Transverse colon (tissue), 4 donors: ENCODE results near the gene SDHB. TPM values are rescaled to one million over a fixed set of nuclear protein-coding genes. Genes with fewer than 3 reads are reported as not detected.

Experiments used
- DNase-seq: peaks from one replicate; pipeline ENCODE4 v3.0.0-alpha.2; 2019
- H3K27ac ChIP-seq, 4 donors: fragments of 200-600 bp; sonication (generic); 2 replicates each; pipeline ENCODE4 v1.5.1; 2016 to 2018; ENCODE audit warnings: inconsistent platforms in 4 of 4
- H3K27me3 ChIP-seq: fragments of 200-600 bp; sonication (generic); 2 replicates; pipeline ENCODE4 v1.5.1; 2017; ENCODE audit warnings: inconsistent platforms
- H3K36me3 ChIP-seq, 4 donors: fragments of 200-600 bp; sonication (generic); 2 replicates each; pipeline ENCODE4 v1.5.1; 2017 to 2019; ENCODE audit warnings: inconsistent platforms in 4 of 4
- H3K4me1 ChIP-seq, 4 donors: fragments of 200-600 bp; sonication (generic); 2 replicates each; pipeline ENCODE4 v1.5.1; 2017 to 2020; ENCODE audit warnings: inconsistent platforms in 4 of 4
- H3K4me3 ChIP-seq, 4 donors: fragments of 200-600 bp; sonication (generic); 1 replicate in 1 of 4; 2 replicates in 3 of 4; pipeline versions ENCODE4 v1.5.1 to v1.6.1; 2017 to 2019; ENCODE audit warnings: inconsistent platforms in 4 of 4
- H3K9me3 ChIP-seq, 2 donors: fragments of 200-600 bp; sonication (generic); 2 replicates each; pipeline ENCODE4 v1.5.1; 2017 to 2019; ENCODE audit warnings: inconsistent platforms in 2 of 2
- CTCF ChIP-seq, 5 experiments: fragments of 200-600 bp in 3 of 5; fragments of 450-650 bp in 2 of 5; sonication (generic) in 3 of 5; IDR thresholded peaks; 1 replicate in 2 of 5; 2 replicates in 3 of 5; pipeline ENCODE4 v1.5.1; 2016 to 2017; ENCODE audit warnings: antibody characterized with exemption in 5 of 5, inconsistent platforms in 3 of 5, mild to moderate bottlenecking in 2 of 5, moderate library complexity in 1 of 5
- EP300 ChIP-seq: sonication (generic); formaldehyde crosslinking; IDR thresholded peaks from one replicate; pipeline ENCODE4 v1.6.1; 2017; ENCODE audit warnings: antibody characterized with exemption, low read depth
- POLR2A ChIP-seq: fragments of 450-650 bp; IDR thresholded peaks from one replicate; pipeline ENCODE4 v1.6.1; 2016; ENCODE audit warnings: antibody characterized with exemption, mild to moderate bottlenecking, moderate library complexity
- POLR2AphosphoS5 ChIP-seq, 3 donors: sonication (generic); formaldehyde crosslinking; IDR thresholded peaks; one replicate each; pipeline ENCODE4 v1.6.1; 2016; ENCODE audit warnings: antibody characterized with exemption in 3 of 3
- WGBS, 2 donors: methylation state at CpG; one replicate each; pipeline ENCODE4 v1.1.5; 2018; ENCODE audit warnings: low coverage in 1 of 2; 5-methylcytosine and 5-hydroxymethylcytosine counted together
- in situ Hi-C, 4 donors: fragments of 200-750 bp; cut with MboI; loops; one replicate each; pipeline versions ENCODE4 v1.15.0 to v1.15.1; 2017; ENCODE audit warnings: low sequenced_read_pairs in 3 of 4, low pct_ligation_motif_present in 1 of 4, low pct_unique_long_range_greater_than_20kb in 1 of 4
- intact Hi-C: fragments of 100-400 bp; cut with DNase I; formaldehyde crosslinking; loops from one replicate; pipeline ENCODE4 v1.15.1; 2023; ENCODE audit warnings: low total_unique reads
- total RNA-seq, 4 donors: library from RNA; depleted of rRNA; stranded (reverse); fragments of >200 nt; gene quantifications; one replicate each; pipeline ENCODE4 v1.1.0, GENCODE V29; 2016

The SDHB gene
- total RNA-seq, 4 donors from 2014 or later, result 98.7 to 266 (median 153) TPM

- Histone ChIP-seq H3K27ac (no peak overlapping the region), H3K9me3 (no peaks in the 10 kb centered on the region), H3K36me3 (peaks cover 0 to 44% (median 18%) of the 10 kb centered on the region in 4 donors), H3K27me3 (no peaks in the 10 kb centered on the region), H3K4me3 (no peak overlapping the region), H3K4me1 (no peaks in the 10 kb centered on the region)
- TF ChIP-seq POLR2AphosphoS5 (IDR thresholded peaks at IDR 0.05) (no peak), EP300 (no peak), POLR2A (no peak), CTCF (IDR thresholded peaks at IDR 0.05) (no peak)
- in situ Hi-C loops, result no loop called here
- 88 to 92% methylated on average over 3 of the region's 3 CpGs for WGBS, 2 donors
- intact Hi-C loops, result no loop called here
- DNase-seq, result no peak
Measured at GRCh38 chr1:17032741-17033140, 21.1 kb downstream of the SDHB start.

- Histone ChIP-seq H3K27me3 (no peaks in the 10 kb centered on the region), H3K4me1 (no peaks in the 10 kb centered on the region), H3K4me3 (no peak overlapping the region), H3K36me3 (peaks cover 0 to 57% (median 24%) of the 10 kb centered on the region in 4 donors), H3K9me3 (no peaks in the 10 kb centered on the region), H3K27ac (no peak overlapping the region)
- intact Hi-C loops, result no loop called here
- DNase-seq, result no peak
- in situ Hi-C loops, result no loop called here
- TF ChIP-seq EP300, result no peak
- TF ChIP-seq CTCF (IDR thresholded peaks at IDR 0.05), result no peak
- no peak for TF ChIP-seq POLR2AphosphoS5 (IDR thresholded peaks at IDR 0.05)
- TF ChIP-seq POLR2A, result no peak
- 90 to 92% methylated on average over 4 of the region's 4 CpGs for WGBS, 2 donors
Measured at GRCh38 chr1:17031436-17031835, 22.4 kb downstream of the SDHB start.

GRCh38 chr1:17030206-17030605 lies 23.6 kb downstream of the SDHB start:
- intact Hi-C loops, result no loop called here
- 70 to 86% methylated on average over 4 of the region's 4 CpGs for WGBS, 2 donors
- TF ChIP-seq EP300 (no peak), POLR2A (no peak), CTCF (IDR thresholded peaks at IDR 0.05) (no peak), POLR2AphosphoS5 (IDR thresholded peaks at IDR 0.05) (no peak)
- no peak overlapping the region for H3K4me3 ChIP-seq
- peaks cover 0 to 58% (median 29%) of the 10 kb centered on the region in 4 donors for H3K36me3 ChIP-seq
- H3K27ac ChIP-seq, result no peak overlapping the region
- no peaks in the 10 kb centered on the region for H3K9me3 ChIP-seq
- no peaks in the 10 kb centered on the region for H3K27me3 ChIP-seq
- in situ Hi-C loops, result no loop called here
- no peaks in the 10 kb centered on the region for H3K4me1 ChIP-seq
- no peak for DNase-seq

GRCh38 chr1:17028662-17029188 lies 25.1 kb downstream of the SDHB start:
- H3K4me1 ChIP-seq, result no peaks in the 10 kb centered on the region
- intact Hi-C loops, result no loop called here
- no peaks in the 10 kb centered on the region for H3K9me3 ChIP-seq
- in situ Hi-C loops, result no loop called here
- WGBS, 2 donors, result 82 to 88% methylated on average over 3 to 5 of the region's 5 CpGs
- no peak overlapping the region for H3K27ac ChIP-seq
- H3K27me3 ChIP-seq, result no peaks in the 10 kb centered on the region
- peaks cover 0 to 72% (median 32%) of the 10 kb centered on the region in 4 donors for H3K36me3 ChIP-seq
- TF ChIP-seq POLR2AphosphoS5 (IDR thresholded peaks at IDR 0.05) (no peak), POLR2A (no peak), CTCF (IDR thresholded peaks at IDR 0.05) (no peak), EP300 (no peak)
- DNase-seq, result no peak
- H3K4me3 ChIP-seq, result no peak overlapping the region
